GM18873 (cell line): Measurements from ENCODE around the gene ZC3H18.
"Not testable (repeated sequence)": the region's sequence is repeated elsewhere in the genome, so short reads cannot be mapped to it uniquely, and the experiment has no call there.

Source experiments
- ATAC-seq: cut with Tn5 transposase; IDR thresholded peaks from one replicate; pipeline ENCODE4 v1.9.1; 2021; ENCODE audit warnings: mild to moderate bottlenecking, moderate library complexity, moderate number of reproducible peaks; ENCODE audit not compliant: unreplicated experiment, low FRiP score

The ZC3H18 gene

DNA sequence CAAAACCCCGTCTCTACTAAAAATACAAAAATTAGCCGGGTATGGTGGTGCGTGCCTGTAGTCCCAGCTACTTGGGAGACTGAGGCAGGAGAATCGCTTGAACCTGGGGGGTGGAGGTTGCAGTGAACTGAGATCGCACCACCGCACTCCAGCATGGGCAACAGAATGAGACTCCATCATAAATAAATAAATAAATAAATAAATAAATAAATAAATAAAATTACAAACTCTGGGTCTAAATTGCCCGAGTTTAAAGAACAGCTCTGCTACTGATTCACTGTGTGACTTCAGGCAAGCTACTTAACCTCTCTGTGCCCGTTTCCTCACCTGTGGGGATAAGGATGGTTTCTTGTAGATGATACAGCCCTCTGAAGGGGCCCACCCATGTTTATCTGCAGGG lies 99.3 kb downstream of the ZC3H18 start:
- ATAC-seq = not testable (repeated sequence)

DNA sequence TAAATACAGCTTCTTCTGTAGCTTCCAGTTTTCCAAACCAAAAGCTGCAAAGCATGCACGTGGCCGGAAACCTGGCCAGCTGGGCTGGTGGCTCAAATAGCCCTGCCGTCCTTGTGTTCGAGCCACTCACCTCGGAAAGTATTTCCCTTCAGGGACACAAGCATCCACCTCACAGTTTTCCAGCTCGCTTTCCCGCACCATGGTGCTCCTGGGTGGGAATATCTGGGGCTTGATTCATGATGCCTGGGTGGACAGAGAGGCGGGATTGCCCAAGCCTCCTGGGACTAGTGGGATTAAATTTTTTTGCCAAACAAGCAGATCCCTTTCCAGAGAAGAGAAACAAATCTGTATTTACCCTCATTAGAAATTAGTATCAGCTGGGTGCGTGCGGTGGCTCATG lies 99.8 kb downstream of the ZC3H18 start:
- no peak for ATAC-seq

- no peak for ATAC-seq
Observed at GRCh38 chr16:88671806-88672205, 101.6 kb downstream of the ZC3H18 start.

DNA sequence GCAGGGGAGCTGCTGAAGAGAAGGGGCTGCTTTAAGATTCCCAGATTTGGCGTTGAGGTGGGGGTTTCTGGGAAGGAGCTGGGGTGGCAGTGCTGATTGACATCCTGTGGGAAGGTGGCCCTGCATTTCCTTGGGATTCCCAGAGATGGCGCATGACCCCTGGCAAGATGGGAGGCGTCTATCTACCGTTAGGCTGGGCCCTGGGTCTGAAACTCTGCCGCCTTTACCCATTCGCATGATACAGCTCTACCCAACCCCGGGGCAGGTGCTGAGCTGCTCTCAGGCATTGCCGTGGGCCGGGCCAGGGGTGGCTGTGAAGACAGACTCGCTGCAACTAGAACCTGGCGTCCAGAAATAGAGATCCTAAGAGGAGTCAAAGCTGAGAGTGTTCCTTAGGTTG lies 102.6 kb downstream of the ZC3H18 start:
- no peak for ATAC-seq

- no peak for ATAC-seq
Observed at GRCh38 chr16:88673716-88674379, 103.6 kb downstream of the ZC3H18 start.

DNA sequence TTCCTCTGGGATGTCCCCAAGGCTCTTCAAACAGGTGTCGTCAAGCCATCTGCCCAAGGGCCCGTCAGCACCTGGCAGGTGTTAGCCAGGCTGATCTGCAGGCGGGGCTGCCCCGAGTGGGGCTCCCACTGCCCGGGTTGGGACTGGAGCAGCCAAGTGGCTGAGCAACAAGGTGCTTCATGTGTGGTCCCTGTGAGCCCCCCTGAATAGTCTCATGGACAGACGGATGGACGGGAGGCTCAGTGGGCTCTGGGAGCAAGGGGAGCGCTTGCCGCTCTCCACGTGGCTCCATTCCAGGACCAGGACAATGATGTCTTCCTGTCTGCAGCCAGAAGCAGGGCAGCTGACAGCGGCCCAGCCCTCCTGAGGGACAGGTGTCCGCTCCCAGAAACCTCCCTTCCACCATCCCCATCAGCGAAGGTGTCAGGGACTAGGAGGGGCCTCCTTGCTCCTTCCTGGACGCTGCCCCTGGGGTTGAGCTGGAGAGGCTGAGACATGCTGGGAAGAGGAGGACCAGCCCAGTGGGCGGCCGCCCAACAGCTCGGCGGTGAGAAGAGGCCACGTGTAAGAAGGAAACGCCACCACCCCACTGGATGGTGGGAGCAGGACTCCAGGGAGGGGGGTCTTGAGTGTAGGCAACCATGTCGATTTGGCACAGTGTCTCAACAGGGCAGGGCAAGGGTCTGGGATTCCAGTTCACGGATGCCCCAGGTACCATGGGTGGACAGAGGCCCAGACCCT lies 106.5 kb downstream of the ZC3H18 start:
- no peak for ATAC-seq

GRCh38 chr16:88677721-88678120 lies 107.5 kb downstream of the ZC3H18 start:
- no peak for ATAC-seq

DNA sequence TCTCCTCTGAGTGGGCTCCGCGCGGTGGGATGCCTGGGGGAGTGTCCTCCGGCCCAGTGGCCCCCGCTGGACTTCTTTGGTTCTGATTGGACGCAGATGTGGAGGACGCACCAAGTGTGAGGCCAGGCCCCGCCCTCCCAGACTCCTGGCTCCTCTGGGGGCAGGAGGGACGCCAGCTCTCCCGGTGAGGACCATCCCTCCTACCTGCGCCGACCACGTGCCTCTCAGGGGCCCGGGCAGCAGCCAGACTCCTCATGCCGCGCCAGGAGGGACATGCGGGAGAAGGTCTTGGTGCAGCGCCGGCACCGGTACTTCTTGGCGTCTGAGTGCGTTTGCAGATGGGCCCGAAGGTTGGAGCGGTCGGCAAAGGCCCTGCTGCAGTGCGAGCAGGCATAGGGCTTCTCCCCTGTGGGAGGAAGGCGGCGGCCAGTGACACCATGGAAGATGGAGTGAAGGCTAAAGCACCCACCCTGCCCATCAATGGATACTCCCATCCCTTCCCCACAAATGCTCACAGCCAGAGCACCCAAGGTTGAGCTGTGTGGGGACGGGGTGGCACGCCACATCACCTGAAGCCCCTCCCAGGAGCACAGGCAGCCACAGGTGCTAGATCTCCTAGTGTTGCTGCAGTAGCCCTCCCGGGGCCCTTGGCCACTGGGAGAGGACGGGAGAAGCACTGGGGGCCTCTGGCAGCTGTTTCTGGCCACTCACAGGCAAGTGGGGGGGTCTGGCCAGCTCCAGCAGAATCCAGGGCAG lies 108.2 kb downstream of the ZC3H18 start:
- ATAC-seq = no peak

- no peak for ATAC-seq
Observed at GRCh38 chr16:88680554-88681083, 110.4 kb downstream of the ZC3H18 start.

DNA sequence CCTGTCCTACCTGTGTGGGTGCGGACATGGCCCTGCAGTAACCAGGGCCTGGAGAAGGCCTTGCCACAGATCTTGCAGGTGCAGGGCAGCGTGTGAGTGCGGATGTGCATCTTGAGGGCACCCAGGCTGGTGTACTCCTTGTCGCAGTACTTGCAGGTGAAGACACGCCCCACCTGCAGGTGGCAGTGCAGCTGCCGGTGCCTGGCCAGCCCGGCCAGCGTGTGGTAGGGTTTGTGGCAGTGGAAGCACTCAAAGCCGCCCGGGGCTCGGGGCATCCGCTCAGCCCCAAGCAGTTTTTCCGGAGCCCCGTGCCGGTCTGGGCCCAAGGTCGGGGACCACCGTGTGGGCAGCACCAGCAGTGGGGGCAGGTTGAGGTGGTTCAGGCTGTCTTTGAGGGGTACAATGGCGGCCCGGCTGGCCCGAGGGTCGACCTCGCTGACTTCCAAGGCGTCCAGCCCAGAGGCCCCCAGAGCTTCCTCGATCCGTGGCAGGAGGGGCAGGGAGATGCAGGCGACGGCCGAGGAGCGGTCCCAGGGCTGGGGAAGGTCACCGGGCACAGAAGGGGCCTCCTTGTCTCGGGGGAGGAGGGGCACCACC lies 111.0 kb downstream of the ZC3H18 start:
- ATAC-seq = no peak
